NCI-H345 treated with DMSO at 0.1 percent for 48 hours (cell line): ENCODE results near the gene ZNF330.

ENCODE experiments used
- DNase-seq: peaks from one replicate; lab custom pipeline; 2025; ENCODE audit not compliant: unreplicated experiment; lab: John Stamatoyannopoulos, UW

Gene ZNF330

DNA sequence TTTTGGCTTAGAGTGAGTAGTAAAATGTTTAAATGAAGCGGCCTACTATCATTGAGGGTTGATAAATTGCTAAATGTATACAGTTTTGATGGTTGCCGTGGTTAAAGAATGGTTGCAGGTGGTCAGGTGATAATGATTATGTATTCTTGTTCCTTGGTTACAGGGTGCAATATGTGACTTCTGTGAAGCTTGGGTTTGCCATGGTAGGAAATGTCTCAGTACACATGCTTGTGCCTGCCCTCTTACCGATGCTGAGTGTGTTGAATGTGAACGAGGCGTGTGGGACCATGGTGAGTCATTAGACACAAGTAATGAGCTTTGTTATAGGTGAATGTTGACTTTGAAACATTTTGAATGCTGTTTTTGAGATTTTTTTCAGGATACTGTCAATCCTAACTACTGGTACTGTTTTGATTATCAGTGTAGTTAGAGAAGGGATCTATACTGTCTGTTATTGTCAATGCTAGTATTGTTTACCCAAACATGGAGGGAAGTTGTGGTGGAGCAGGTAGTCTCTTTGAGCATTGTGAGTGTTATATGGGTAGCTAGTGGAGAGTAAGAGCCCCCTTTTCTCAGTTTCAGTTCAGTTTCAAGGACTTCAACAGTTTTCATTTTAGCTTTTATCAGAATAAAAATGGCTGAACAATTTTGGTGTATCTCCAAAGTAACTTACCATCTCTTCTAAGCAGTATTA is 8.9 kb downstream of the ZNF330 start:
- DNase-seq: no peak

DNA sequence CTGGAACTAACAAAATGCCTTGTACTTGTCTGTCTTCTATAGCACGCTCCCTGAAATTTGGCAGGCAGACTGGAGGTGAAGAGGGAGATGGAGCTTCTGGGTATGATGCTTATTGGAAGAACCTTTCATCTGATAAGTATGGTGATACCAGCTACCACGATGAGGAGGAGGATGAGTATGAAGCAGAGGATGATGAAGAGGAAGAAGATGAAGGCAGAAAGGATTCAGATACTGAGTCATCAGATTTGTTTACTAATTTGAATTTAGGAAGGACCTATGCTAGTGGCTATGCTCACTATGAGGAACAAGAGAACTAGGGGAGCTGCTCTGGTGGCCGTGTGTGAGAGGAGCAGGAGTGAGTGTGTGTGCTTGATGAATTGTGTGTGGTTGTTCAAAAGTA is 13.0 kb downstream of the ZNF330 start:
- DNase-seq: no peak

DNA sequence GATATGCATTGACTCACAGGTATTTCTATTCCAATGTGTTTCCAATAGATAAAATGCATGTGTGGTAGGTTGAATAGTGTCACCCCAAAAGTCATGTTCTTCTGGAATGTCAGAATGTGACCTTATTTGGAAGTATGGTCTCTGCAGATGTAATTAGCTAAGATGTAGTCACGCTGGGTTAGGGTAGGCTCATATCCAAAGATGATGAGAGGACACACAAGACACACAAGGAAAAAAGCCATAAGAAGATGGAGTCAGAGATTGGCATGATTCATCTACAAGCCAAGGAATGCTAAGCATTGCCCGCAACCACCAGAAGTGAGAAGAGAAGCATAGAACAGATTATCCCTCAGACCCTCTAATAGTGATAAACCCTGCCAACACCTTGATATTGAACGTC is 17.5 kb downstream of the ZNF330 start:
- DNase-seq: no peak

DNA sequence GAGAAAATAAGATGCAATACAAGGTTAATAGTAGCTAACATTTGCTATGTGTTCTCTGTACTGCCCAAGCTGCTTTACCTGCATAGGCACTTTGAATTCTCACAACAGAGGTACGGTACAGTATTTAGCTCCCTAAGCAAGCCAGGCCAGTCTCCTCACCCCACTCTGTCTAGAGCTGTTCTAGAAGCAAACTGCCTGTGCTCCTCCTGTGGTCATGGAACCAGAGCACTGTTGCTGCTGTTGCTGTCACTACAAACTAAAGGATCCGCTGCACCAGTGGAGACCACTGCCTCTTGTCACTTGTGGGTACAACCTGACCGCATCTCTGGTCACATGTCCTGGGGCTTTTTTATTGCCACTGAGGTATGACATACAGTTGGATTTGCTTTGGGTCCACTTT is 19.6 kb downstream of the ZNF330 start:
- no peak for DNase-seq

DNA sequence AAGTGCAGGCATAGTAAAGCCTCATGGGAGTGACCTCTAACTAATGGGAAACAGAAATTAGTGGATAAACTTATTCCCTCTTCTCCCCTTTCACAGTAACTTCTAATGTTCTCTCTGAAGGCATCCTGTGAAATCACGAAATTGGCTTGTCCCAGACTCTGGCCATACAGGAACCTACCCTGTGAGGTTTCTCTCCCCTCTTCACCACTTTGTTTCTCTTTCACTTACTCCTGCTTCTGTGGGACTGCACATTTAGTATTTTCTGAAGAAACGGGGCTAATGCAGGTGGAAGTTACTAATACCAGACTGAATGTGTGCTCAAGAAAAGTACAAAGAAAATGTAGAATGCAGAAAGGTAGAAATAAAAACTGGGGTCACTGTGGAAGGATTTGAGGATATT is 20.0 kb downstream of the ZNF330 start:
- no peak for DNase-seq

DNA sequence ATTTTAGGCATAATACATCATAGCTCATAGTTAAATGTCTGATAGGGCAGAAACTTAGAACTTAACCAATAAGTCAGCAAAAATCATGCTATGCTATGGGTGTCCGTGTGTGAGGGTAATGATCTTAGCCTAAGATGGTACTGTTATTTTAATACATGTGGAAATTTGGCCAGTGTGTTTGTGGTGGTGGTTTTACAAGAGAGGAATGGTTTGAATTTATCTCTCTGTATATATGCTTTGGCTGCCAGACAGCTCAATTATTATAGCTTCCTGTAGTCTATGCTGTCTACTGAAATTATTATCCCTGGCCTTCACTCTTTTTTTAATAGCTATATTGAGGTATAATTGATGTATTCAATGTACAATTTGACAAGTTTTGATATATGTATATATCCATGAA is 21.3 kb downstream of the ZNF330 start:
- no peak for DNase-seq

DNA sequence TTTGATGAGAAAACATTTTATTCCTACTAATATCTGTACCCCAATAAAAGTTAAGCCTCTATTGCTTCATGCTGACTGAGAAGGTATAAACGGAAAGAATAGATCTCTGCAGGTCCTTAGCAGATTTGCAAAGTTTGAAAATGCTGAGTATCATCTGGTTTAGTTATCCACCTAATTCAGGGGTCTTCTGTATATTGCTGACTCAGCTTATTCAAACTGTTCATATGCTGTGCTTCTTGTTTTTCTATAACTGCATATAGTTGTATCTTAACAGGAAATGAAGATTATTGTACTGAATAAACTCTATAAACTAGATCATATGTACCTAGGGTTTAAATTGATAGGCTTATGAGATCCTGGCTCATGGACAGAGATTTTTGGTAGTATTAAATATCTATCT is 23.7 kb downstream of the ZNF330 start:
- no peak for DNase-seq

DNA sequence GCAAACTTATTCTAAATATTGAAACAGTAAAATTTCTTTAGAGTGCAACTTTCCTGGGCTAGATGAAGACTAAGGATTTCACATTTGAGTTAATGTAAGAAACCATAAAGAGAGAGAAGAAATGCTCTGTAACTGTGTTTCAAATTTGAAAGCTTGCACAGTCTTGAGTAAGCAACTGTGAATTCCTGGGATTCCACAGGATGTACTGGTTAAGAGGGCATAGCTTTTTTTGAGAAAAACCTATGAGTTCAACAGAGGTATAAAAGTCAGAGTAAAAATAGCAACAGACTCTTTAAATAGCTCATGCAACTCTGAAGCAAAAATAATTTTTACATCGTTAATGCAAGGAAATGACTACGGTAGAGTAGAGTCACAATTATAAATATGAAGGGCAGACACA is 25.5 kb downstream of the ZNF330 start:
- DNase-seq: no peak

DNA sequence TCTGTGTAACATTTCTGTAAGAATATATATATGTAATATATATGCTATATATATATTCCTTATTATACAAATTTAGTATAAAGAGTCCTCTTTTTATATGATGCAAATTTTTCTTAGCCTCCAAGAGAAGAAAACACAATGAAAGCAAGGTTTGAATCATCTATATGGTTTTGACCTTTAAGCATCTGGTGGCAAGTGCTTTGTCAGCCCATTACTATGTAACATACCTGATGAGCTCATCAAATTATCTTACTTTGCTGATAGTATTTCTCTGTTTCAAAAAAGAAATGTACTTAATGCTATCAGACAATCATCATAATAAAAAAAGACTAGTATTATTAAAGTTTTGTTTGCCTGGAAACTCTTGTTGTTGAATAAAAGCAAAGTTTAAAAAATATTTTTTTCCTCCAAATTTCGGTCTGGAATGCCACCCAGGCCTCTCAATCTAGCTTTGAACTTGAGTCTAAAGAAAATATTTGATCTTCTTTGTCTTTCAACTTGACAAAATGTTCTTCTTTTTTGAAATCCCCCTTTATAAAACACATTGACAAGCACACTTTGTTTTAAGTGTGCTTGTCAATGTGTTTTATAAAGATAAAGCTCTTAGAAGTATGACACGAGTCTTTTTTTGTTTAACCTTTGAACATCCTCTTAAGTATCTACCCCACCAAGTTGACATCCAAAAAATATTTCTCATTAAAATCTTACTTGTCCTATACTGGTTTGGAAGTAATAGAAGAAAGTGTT is 26.2 kb downstream of the ZNF330 start:
- DNase-seq: no peak

DNA sequence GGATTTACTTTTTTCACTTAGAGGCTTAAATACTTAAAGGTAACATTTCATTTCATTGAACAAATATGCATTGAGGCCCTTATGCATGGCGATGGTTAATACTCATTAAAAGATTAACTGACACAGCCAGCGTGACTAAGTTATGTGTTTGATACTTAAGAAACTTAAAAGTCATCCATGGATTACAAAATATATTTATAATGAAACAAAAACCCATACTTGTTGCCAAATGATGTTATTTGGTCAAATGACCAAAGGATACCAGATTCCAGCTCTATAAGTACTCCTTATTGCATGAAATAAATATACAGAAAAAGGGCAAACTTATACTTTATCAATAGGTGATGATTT is 26.7 kb downstream of the ZNF330 start:
- no peak for DNase-seq

DNA sequence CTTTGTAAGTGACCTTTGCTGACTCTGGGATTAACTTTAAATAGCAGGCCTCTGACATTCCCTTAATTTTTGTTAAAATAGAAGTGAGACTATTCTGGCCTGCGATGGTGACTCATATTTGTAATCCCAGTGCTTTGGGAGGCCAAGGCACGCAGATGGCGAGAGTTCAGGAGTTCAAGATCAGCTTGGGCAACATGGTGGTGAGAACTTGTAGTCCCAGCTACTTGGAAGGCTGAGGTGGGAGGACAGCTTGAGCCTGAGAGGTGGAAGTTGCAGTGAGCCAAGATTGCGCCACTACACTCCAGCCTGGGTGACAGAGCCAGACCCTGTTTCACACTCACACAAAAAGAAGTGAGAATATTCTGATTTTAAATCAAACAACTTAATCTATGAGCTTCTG is 27.3 kb downstream of the ZNF330 start:
- DNase-seq: no peak

DNA sequence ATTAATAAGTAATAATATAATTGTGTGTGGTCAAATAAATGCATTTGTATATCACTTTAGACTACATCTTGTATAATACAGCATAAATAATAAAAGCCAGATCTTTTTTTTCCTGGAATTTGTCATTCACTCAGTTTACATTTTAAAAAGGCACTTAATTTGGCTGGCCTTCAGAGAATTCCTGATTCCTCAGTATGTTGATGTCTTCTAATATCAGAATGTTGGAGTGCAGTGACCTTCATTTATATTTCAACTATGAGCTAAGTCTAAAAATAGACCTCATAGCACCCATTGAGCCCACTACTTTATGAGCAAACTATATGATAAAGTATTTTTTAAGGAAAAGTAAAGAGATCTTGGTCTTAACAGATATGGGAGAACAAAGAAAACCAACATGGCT is 27.8 kb downstream of the ZNF330 start:
- DNase-seq: no peak

DNA sequence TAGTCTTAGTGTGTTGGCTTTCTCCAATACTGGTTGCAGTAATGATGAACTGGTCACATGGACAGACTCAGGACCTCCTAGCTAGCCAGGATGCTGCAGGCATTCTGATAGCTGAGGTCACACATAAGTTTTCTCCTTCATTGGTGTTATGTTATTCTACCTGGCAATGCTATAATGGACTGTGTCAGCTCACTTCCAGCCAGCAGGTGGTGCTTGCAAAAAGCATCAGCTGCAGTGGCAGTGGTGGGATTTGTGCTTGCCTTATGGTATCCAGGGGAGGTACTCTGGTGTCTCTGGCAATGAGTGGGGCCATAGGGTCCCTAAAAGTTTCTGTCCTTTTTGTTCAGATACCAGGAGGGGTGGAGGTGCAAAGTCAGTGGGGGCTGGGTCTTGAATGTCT is 33.6 kb downstream of the ZNF330 start:
- DNase-seq: no peak

DNA sequence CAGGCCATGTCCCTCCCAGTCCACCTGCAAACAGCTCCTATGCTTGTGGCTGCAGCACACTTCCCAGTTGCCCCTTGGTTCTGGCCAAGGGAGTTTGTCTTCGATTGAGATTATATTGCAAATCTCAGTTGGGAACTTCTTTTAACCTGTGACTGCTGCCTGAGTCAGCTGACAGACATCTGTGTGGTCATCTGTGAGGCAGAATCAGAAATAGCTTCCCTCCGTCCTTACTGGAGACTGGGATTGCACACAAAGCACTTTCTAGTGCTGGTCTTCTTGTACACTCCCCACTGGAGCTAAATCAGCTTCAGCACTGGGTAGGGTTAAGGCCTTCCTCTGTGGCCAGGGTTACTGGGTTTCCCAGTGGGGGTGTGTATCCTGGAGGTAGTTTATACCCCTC is 34.3 kb downstream of the ZNF330 start:
- no peak for DNase-seq

DNA sequence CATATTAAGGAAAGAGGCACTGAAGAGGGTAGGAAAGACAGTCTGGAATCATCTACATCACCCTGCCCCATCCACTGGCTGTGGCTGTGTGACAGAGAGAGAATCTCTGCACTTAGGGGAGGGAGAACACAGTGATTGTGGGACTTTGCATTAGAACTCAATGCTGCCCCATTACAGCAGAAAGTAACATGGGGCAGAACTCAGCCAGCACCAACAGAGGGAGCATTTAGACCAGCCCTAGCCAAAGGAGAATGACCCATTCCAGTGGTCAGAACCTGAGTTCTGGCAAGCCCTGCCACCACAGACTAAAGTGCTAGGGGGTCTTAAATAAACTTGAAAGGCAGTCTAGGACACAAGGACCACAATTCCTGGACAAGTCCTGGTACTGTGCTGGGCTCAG is 37.9 kb downstream of the ZNF330 start:
- DNase-seq: no peak

DNA sequence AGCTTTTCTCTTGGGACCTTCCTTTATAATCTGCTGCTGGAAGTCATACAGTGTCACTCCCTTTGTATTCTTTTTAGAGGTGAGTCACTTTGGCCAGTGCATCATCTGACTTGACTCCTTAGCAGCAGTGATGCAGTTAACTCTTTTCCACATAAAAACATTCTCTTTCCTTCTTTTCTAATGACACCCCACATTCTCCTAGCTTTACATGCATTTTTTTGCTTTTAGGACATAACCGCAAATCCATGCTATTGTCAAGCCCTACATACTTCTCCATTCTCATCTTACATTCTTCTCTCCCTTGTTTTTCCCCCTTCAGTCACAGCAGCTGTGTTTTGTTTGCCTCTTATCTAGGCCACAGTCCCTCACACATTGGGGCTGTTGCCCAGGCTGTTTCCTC is 55.1 kb downstream of the ZNF330 start:
- no peak for DNase-seq

DNA sequence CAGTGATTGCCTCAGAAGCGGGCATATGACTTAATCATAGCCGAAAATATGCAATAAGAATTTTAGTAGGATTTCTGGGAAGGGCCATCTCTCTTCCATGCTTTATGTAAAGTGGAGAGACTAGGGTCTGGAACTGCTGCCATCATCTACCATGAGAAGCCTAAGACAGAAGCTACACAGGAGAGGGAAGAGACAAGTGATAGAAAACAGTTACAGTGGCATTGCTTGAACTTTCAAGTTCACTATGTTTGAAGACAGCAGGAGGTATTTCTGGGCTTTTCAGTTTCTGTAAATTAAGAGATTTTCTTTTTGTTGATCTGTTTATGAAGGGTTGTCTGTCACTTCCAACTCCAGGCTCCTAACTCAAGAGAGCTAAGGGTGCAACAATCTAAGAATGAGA is 62.5 kb downstream of the ZNF330 start:
- no peak for DNase-seq

DNA sequence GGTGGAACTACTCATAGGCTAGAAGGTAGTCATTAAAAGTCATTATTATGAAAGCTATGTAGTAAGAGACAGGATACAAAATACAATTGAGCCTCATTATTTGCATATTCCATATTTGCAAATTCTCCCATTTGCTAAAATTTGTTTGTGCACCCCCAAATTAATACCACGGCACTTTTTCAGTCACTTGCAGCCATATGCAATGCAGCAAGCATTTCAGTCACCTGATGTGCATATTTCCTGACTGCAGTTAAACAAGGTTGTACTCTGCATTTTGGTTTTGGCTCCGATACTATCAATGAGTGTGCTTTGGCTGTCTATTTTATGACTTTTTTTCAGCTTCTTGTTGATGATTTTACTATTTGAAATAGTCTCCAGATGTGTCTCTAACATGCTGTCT is 62.9 kb downstream of the ZNF330 start:
- no peak for DNase-seq
